ENCODE data around the gene GREM2.

Gene GREM2

DNA sequence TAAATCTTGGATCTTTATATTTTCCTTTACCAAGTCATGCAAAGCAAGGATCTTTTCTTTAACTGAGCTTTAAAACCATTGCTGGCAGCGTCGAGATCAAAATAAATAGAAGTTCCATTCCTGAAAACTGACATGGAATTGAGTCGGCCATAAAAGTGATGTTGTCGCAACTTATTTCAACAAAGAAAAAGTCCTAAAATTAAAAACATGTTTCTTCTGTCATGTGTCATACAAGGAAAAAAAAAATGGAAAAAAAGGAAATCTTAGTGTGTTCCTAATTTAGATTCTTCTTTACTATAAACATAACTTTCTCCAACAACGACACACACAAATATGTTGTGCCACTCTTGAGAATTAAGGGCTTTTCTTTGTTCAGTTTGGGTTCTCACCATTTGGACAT is 34.9 kb downstream of the GREM2 start:
- POLR2A ChIA-PET, result no interaction called here
- CTCF ChIA-PET, result no interaction called here
- no peak for DNase-seq (ENCODE audit: low read depth, low spot score)
- no peak overlapping the region for H3K4me3 ChIP-seq (ENCODE audit: low read depth, low read length)
- TF ChIP-seq, protein P1, sequence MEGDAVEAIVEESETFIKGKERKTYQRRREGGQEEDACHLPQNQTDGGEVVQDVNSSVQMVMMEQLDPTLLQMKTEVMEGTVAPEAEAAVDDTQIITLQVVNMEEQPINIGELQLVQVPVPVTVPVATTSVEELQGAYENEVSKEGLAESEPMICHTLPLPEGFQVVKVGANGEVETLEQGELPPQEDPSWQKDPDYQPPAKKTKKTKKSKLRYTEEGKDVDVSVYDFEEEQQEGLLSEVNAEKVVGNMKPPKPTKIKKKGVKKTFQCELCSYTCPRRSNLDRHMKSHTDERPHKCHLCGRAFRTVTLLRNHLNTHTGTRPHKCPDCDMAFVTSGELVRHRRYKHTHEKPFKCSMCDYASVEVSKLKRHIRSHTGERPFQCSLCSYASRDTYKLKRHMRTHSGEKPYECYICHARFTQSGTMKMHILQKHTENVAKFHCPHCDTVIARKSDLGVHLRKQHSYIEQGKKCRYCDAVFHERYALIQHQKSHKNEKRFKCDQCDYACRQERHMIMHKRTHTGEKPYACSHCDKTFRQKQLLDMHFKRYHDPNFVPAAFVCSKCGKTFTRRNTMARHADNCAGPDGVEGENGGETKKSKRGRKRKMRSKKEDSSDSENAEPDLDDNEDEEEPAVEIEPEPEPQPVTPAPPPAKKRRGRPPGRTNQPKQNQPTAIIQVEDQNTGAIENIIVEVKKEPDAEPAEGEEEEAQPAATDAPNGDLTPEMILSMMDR (IDR thresholded peaks at IDR 0.05; ENCODE audit: insufficient read depth, low read length, missing control alignments), result no peak

DNA sequence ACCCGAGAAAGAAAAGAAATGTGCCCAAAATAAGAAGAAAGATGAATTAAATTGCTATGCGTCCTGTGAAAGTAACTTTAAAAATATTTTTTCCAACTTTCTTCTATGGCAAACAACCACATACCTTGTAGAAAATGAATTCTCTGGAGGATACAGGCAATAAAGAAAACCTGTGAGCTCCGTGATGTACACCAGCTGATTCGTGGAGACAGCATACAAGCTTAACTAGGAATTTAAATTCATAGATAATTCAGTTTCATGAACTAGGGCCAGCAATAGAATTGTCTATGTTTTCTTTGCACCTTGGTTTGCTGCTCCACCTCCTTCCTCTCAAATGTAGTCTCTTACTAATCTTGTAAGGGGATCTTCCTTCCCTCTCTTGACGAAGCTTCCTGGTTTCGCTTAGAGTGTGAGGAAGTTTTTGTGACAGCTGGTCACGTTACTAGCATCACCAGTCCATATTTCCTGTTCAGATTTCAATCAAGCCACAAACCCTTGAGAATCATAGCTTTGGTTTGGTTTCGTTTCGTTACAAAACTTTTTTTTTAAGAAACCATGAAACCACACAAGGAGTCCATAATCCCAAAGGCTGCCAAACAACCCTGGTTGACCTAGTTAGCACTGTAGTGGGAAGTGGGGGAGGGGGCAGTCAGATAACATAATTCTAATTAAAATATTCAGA is 35.8 kb downstream of the GREM2 start:
- TF ChIP-seq, protein P1 (IDR thresholded peaks at IDR 0.05; ENCODE audit: insufficient read depth, low read length, missing control alignments), result no peak
- ChIA-PET CTCF (interaction anchor here (1.1 kb wide), 1 partner anchor 121 kb away, joined by 3 read pairs; no protein-coding TSS in a partner anchor), POLR2A (no interaction called here)
- DNase-seq (ENCODE audit: low read depth, low spot score), result no peak
- H3K4me3 ChIP-seq (ENCODE audit: low read depth, low read length), result peak overlapping the region; percentile 46

DNA sequence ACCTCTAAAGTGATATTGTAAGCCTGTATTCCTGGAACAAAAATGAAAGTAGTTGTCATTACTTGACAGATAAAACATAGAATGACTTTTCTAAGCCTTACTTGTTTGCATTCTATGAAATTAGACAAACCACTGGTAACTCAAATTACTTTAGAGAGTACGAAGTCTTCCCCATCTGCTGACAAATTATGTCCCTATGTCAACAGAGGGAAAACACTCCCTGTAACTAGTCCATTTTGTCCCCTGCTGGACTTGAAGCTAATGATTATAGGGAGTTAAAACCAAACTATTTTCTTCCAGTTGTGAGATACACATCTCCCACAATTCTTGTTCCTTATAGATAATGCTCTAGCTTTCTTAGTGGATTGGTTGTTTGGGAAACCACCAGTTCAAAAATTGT is 39.6 kb downstream of the GREM2 start:
- CTCF ChIA-PET, result interaction anchor here (1.3 kb wide), 1 partner anchor 36 kb away, joined by 3 read pairs; no protein-coding TSS in a partner anchor
- no peak overlapping the region for H3K4me3 ChIP-seq (ENCODE audit: low read depth, low read length)
- TF ChIP-seq, protein P1 (IDR thresholded peaks at IDR 0.05; ENCODE audit: insufficient read depth, low read length, missing control alignments), result no peak
- no peak for DNase-seq (ENCODE audit: low read depth, low spot score)
- POLR2A ChIA-PET, result no interaction called here

DNA sequence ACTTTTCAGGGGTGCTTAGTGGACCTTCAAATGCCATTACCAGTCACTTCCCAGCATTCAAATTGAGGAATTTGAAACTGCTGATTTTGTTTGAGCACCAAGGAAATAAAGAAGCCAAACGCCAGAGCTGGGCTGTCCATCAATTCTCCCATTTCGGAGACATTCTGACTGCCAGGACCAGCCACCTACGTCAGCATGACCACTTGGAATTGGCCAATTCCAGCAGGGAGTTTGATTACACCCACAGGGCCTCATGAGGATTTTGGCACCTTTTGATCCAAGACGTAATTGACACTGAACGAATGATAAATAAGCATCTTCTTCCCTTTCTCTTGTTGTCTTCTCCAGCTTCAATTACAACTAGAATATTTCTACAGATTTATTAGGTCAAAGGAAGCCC is 40.2 kb downstream of the GREM2 start:
- H3K4me3 ChIP-seq (ENCODE audit: low read depth, low read length), result no peak overlapping the region
- DNase-seq (ENCODE audit: low read depth, low spot score), result no peak
- POLR2A ChIA-PET, result interaction anchor here (0.5 kb wide), 1 partner anchor 194 kb away, joined by 4 read pairs; no protein-coding TSS in a partner anchor
- TF ChIP-seq, protein P1 (IDR thresholded peaks at IDR 0.05; ENCODE audit: insufficient read depth, low read length, missing control alignments), result no peak
- CTCF ChIA-PET, result interaction anchor here (1.3 kb wide), 1 partner anchor 37 kb away, joined by 3 read pairs; no protein-coding TSS in a partner anchor

DNA sequence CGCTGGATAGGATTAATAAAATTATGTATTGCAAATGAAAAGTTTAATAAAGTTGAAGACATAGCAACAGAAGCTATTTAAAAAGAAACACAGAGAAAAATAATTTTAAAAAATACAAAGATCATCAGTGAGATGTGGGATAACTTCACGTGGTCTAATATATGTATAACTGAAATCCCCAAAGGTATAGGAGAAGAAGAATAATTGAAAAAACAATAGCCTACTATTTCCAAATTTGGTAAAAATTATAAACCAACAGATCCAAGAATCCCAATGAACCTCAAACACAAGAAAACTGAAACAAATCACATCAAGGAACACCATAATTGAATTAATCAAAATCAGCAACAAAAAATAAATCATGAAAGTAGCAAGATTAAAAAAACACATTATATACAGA is 44.9 kb downstream of the GREM2 start:
- no peak for DNase-seq (ENCODE audit: low read depth, low spot score)
- TF ChIP-seq, protein P1 (IDR thresholded peaks at IDR 0.05; ENCODE audit: insufficient read depth, low read length, missing control alignments), result no peak
- ChIA-PET CTCF (no interaction called here), POLR2A (no interaction called here)
- no peak overlapping the region for H3K4me3 ChIP-seq (ENCODE audit: low read depth, low read length)

DNA sequence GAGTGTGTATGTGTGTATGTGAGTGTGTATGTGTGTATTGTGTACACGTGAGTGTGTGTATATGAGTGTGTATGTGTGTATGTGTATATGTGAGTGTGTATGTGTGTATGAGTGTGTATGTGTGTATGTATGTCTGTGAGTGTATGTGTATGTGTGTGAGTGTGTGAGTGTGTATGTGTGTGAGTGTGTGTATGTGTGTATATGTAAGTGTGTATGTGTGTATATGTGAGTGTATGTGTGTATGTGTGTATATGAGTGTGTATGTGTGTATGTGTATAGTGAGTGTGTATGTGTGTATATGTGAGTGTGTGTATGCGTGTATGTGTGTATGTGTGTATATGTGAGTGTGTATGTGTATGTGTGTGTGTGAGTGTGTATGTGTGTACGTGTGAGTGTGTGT is 49.2 kb downstream of the GREM2 start:
- CTCF ChIA-PET, result no interaction called here
- H3K4me3 ChIP-seq (ENCODE audit: low read depth, low read length), result no peak overlapping the region
- DNase-seq (ENCODE audit: low read depth, low spot score), result no peak
- TF ChIP-seq, protein P1 (IDR thresholded peaks at IDR 0.05; ENCODE audit: insufficient read depth, low read length, missing control alignments), result no peak
- POLR2A ChIA-PET, result no interaction called here

Data from AG04449 (cell line).